DLD1 (cell line): ENCODE data around the gene ZNF423.

Experiments
- in situ Hi-C: cut with HindIII; loops from 2 replicates; pipeline ENCODE4 v1.10.0; 2017; ENCODE audit warnings: low sequenced_read_pairs

ZNF423 gene

GRCh38 chr16:49675413-49675812 is 180.5 kb downstream of the ZNF423 start:
- in situ Hi-C loops: no loop called here

DNA sequence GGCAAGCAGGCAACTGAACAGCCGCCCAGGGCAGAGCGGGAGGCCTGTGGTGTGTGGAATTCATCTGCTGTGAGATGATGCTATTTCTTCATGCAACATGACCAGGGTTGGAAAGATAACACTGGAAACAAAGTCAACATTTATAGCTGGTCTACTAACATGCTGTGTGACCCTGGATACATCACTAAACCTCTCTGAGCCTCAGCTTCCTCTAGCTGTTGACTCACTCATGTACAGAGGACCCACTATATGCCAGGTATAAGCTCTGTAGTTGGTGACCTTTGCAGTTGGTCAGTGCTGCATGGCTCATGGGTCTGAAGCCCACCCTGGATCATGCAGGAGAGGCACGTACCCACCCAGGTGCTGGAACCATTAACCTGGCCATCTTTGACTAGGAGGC is 180.9 kb downstream of the ZNF423 start:
- in situ Hi-C loops: no loop called here

DNA sequence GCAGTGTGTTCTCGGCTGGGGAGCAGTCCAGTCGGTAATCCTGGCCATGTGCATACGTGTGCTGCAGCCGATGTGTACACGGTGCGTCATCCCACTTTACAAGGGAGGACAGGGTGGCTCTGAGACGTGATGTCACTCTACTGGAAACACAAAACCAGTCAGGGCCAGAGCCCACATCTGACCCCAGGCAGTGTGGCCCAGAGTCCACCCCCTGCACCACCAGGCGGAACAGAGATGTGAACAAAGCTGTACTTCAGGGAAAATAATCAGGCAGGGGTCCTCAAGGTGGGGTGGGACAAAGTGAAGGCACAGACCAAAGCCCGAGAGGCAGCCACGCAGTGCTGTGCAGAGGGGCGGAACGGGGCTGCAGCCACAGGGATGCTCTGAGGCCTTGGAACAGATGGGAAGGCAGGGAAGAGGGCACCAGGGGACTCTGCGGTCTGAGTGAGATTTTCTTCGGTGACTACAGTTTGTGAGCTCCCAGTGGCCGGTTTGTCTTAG is 181.5 kb downstream of the ZNF423 start:
- in situ Hi-C loops: no loop called here

GRCh38 chr16:49673442-49673841 is 182.5 kb downstream of the ZNF423 start:
- in situ Hi-C loops: no loop called here

GRCh38 chr16:49672753-49673152 is 183.2 kb downstream of the ZNF423 start:
- in situ Hi-C loops: no loop called here

DNA sequence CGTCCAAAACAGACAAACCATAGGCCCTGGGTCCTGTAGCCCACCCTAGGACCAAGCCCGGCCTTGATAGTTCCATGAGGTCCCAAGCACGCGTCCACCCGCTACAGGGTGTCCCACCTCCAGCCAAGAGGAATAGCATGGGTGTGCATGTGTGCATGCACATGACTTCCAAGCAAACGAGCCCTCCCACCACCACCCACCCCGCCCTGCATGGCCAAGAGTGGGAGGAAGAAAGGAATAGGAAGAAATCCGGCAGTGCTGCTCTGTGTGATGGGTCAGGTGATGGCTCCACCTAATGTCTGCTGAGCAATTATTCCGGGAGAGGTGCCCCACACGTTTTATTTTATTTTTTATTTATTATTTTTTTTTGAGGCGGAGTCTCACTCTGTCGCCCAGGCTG is 184.6 kb downstream of the ZNF423 start:
- in situ Hi-C loops: no loop called here

DNA sequence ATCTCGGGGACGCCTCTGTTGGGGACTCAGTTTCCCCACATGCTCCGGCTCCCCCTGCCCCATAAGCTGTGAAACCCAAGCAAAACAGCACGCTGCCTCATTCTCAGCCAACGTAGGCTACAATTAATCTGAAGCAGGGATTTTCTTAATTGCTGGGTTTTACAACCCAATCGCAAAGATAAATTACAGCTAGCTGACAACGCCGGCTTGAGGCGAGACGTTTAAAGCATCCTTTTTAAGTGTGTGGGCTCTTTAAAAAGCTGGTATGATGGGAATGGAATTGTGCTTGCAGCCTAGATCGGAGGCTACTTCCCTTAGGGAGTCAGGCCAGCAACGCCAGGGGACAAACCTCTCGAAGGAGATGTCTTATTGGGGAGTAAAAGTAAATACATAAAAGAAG is 185.3 kb downstream of the ZNF423 start:
- in situ Hi-C loops: no loop called here

- in situ Hi-C loops: no loop called here
These were observed 190.3 kb downstream of the ZNF423 start for GRCh38 chr16:49665482-49666230.

- in situ Hi-C loops: no loop called here
These were observed 191.4 kb downstream of the ZNF423 start for GRCh38 chr16:49664221-49665215.

DNA sequence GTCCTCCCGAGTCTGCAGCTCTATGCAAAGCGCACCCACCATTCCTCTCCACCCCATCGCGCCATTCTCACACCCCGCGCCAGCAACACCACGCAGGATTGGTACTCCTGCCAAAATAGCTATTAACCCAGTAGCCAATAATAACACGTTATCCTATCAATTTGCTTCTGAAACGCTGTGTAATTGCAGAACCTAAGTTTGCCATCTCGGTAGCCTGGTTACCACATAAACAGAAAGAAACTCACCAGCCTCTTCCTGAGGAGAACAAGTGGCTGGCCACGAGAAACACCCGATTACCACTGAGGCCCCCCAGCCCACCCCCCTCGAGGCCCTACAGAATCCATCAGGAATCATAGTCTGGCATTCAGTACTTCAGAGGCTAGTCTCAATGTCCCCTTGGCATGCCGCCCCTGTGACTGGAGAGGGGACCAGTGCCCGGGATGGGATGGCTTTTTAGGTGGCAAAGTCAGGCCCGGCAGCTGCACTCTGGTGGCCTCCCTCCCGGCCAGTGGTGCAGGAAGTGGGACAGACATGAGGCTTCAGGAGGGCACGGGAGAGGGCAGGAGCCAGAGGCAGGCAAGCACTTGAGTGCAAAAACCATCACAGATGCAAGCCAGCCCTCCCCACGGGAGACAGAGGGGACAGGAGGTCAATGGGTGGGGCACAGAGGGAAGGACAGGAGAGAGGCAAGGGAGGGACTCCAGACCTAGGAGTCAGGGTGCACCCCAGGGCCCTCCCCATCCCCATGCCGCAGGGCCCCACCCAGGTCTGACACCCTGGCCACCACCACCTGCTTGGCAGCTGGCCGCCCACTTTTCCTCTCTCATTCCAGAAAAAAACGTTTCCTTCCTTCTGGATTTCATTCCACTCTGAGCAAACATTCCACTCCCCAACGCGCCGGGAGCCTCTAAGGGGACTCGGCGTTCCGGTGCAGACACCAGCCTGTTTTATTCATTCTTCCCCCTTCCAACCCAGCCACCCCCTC is 192.5 kb downstream of the ZNF423 start:
- in situ Hi-C loops: no loop called here

DNA sequence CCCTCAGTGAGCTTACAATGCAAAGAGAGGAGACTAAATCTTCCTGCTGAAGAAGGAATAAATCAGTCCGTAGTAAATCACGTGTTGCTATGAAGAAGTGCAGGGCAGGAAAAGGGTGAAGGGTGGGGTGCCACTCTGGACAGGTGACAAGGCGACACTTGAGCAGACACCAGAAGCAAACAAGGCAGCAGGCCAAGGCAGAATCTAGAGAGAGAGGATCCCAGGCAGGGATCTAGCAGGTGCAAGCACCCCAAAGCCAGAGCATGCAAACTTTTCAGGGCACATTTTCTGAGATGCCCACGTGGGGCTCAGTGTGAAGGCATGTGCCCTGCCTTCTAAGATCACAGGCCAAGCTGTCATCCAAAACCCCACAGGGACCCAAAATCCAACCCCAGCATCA is 193.3 kb downstream of the ZNF423 start:
- in situ Hi-C loops: no loop called here

- in situ Hi-C loops: no loop called here
These were observed 194.3 kb downstream of the ZNF423 start for GRCh38 chr16:49661465-49662187.

- in situ Hi-C loops: no loop called here
These were observed 195.3 kb downstream of the ZNF423 start for GRCh38 chr16:49660626-49661025.

- in situ Hi-C loops: no loop called here
These were observed 196.6 kb downstream of the ZNF423 start for GRCh38 chr16:49659356-49659755.

- in situ Hi-C loops: no loop called here
These were observed 197.4 kb downstream of the ZNF423 start for GRCh38 chr16:49658531-49658930.

DNA sequence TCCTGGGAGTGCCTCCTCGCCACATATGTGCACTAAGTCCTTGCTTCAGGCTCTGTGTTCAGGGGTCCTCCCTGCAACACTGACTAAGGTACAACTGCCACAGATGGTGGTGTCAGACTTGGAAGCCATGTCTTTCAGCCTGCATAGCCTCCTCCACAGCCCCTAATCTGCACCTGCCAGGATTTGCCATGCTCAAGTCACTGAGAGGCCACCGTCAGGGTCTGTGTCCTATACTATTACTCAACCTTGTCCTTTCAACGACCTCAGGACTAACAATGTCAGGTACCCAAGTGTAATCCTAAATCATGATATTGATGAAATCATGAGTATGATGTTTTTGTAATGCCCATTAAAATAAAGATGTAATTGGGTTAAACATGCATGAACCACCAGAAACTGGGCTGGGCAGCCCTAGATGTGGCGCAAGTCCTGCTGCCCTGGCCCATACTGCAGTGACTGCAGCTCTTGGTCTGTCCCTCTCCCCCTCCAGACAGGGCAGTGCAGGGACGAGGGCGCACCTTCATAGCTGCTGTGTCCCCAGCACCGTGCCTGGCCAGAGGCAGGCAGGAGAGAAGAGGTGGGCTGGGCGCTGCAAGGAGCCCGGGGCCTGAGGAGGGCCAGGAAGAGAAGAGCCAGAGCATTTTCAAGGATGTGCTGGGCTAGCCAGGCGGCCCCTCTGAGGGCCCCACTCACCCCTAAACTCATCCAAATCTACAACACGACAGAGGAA is 198.0 kb downstream of the ZNF423 start:
- in situ Hi-C loops: no loop called here

- in situ Hi-C loops: no loop called here
These were observed 201.5 kb downstream of the ZNF423 start for GRCh38 chr16:49654425-49654824.

DNA sequence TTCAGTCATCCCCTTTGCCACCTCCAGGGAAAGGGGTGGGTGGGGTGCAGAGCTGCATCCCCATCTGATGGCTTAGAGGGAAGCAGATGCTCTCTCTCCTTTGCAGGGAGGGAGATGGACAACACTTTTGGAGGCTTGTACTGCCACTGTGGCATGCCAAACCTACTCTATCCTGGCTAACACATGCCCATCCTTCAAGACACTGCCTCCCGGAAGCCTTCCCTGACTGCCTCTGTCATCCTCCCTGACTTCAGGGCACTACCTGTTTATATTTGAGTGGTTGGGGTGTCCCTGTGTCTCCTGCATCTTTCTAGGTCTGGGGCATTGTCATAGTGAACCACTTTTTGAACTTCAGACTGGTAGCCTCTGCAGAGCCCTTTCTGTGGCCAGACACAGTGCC is 202.3 kb downstream of the ZNF423 start:
- in situ Hi-C loops: no loop called here

DNA sequence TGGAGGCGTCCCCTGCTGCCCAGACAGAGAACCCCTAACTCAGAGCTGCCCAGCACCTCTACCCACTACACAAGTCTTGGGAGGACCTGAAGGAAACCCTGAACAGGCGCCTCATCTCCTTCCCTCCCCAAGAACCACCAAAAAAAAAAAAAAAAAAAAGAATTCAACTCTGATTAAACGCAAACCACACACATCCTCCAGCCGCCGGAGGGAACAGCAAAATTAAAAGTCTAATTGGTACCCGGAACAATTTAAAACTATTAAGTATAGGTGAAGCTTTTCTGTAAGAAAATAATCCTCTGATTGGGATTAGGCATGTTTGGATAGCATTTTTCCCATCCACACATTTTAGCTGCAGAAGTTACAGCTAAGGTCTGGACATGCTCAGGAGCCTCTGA is 202.7 kb downstream of the ZNF423 start:
- in situ Hi-C loops: no loop called here
